ENCODE results near the gene NOP58.
"Not testable (repeated sequence)": the region's sequence is repeated elsewhere in the genome, so short reads cannot be mapped to it uniquely, and the experiment has no call there.

The NOP58 gene

GRCh38 chr2:202306034-202306433 is 40.5 kb downstream of the NOP58 start:
- no peak for DNase-seq (ENCODE audit: low spot score)
- TF ChIP-seq, protein P1, sequence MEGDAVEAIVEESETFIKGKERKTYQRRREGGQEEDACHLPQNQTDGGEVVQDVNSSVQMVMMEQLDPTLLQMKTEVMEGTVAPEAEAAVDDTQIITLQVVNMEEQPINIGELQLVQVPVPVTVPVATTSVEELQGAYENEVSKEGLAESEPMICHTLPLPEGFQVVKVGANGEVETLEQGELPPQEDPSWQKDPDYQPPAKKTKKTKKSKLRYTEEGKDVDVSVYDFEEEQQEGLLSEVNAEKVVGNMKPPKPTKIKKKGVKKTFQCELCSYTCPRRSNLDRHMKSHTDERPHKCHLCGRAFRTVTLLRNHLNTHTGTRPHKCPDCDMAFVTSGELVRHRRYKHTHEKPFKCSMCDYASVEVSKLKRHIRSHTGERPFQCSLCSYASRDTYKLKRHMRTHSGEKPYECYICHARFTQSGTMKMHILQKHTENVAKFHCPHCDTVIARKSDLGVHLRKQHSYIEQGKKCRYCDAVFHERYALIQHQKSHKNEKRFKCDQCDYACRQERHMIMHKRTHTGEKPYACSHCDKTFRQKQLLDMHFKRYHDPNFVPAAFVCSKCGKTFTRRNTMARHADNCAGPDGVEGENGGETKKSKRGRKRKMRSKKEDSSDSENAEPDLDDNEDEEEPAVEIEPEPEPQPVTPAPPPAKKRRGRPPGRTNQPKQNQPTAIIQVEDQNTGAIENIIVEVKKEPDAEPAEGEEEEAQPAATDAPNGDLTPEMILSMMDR (IDR thresholded peaks at IDR 0.05; ENCODE audit: extremely low read depth, insufficient read depth, missing control alignments): no peak
- in situ Hi-C loops (cut with MboI; ENCODE audit: low pct_unique_long_range_greater_than_20kb, low sequenced_read_pairs, unreplicated experiment): no loop called here

DNA sequence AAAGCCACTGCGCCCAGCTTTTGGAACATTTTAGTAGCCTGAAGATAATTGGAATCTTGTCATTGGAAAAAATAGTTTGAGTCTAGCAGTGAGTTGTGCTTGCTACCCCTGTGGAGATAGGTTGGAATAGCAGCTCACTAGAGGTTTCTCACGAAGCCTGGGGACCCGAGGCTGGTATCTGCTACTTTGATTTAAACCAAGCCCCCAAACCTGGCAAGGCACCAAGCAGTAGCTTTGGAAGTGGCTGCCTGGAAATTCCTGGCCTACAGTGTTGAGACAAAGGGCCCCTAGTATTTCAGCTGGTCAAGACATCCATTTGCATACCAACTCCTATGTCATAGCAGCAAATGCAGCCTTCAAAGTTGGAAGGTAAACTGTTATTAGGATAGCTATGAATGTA is 42.1 kb downstream of the NOP58 start:
- DNase-seq (ENCODE audit: low spot score): no peak
- TF ChIP-seq, protein P1 (IDR thresholded peaks at IDR 0.05; ENCODE audit: extremely low read depth, insufficient read depth, missing control alignments): no peak
- in situ Hi-C loops (cut with MboI; ENCODE audit: low pct_unique_long_range_greater_than_20kb, low sequenced_read_pairs, unreplicated experiment): no loop called here

DNA sequence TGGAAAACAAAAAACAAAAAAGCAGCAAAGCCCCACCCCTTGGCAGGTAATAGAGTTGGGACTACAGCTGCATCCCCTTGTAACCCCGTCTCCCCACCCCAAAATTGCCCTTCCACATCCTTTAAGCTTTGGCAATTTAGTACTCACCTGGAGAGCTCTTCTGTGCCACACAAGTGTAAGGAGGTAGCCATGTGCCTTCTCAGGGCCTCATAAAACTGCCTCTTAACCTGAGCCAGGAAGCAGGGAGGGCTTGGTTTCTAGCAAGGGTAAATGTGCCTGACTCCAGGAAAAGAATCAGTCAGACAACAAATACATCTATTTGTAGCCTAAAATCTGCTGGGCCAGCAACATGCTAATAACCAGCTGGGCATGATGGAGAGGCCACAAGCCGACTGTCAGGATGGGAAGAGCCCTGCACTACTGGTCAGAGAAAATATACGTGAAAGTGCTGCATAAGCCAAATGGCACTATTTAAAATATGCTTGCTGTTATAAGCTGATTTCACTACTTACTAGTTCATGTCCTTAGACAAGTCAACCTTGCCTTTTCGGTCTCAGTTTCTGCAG is 46.3 kb downstream of the NOP58 start:
- TF ChIP-seq, protein P1 (IDR thresholded peaks at IDR 0.05; ENCODE audit: extremely low read depth, insufficient read depth, missing control alignments): no peak
- no peak for DNase-seq (ENCODE audit: low spot score)
- in situ Hi-C loops (cut with MboI; ENCODE audit: low pct_unique_long_range_greater_than_20kb, low sequenced_read_pairs, unreplicated experiment): no loop called here

- in situ Hi-C loops (cut with MboI; ENCODE audit: low pct_unique_long_range_greater_than_20kb, low sequenced_read_pairs, unreplicated experiment): no loop called here
- TF ChIP-seq, protein P1 (IDR thresholded peaks at IDR 0.05; ENCODE audit: extremely low read depth, insufficient read depth, missing control alignments): no peak
- DNase-seq (ENCODE audit: low spot score): no peak
Observed at GRCh38 chr2:202314116-202314515, 48.6 kb downstream of the NOP58 start.

GRCh38 chr2:202317080-202317857 is 51.7 kb downstream of the NOP58 start:
- TF ChIP-seq, protein P1 (IDR thresholded peaks at IDR 0.05; ENCODE audit: extremely low read depth, insufficient read depth, missing control alignments): no peak
- in situ Hi-C loops (cut with MboI; ENCODE audit: low pct_unique_long_range_greater_than_20kb, low sequenced_read_pairs, unreplicated experiment): no loop called here
- DNase-seq (ENCODE audit: low spot score): no peak

DNA sequence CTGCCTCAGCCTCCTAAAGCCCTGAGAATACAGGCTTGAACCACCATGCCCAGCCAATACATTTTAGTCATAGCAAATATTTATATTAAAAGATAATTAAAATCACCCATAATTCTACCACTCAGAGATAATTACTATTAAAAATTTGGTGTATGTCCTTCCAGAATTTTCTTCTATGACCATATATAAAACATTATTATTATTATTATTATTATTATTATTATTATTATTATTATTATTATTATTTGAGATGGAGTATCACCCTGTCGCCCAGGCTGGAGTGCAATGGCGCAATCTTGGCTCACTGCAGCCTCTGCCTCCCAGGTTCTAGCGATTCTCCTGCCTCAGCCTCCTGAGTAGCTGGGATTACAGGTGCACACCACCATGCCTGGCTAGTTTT is 54.8 kb downstream of the NOP58 start:
- in situ Hi-C loops (cut with MboI; ENCODE audit: low pct_unique_long_range_greater_than_20kb, low sequenced_read_pairs, unreplicated experiment); DNase-seq (ENCODE audit: low spot score): not testable (repeated sequence)

GRCh38 chr2:202322435-202322834 is 56.9 kb downstream of the NOP58 start:
- DNase-seq (ENCODE audit: low spot score): no peak
- in situ Hi-C loops (cut with MboI; ENCODE audit: low pct_unique_long_range_greater_than_20kb, low sequenced_read_pairs, unreplicated experiment): no loop called here
- TF ChIP-seq, protein P1 (IDR thresholded peaks at IDR 0.05; ENCODE audit: extremely low read depth, insufficient read depth, missing control alignments): no peak
